Measurements from ENCODE around the gene UNC5CL. TPM values are rescaled to one million over a fixed set of nuclear protein-coding genes. Genes with fewer than 3 reads are reported as not detected.

The UNC5CL gene
- total RNA-seq, 1 experiment from 2014 or later, result 0.58 TPM

DNA sequence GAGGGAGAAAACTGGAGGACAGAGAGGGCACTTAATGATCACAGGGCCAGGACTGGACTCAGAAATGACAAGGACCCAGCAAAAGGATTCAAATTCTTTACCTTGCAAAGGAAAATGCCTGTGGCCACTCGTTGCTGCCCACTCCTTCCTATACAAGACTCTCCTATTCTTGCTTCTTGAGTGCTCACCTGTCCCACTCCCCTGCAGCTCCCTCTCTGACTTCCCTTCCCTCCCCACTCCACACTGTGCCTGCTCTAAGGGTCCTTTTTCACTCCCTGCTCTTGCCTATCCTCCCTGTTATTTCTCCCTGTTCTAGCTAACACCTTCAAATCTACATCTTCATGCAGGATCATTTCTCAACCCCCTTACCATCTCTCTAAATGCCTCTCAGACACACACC, 56.1 kb downstream of the UNC5CL start:
- H3K4me3 ChIP-seq (ENCODE audit: low read length), result no peak overlapping the region
- no peaks in the 10 kb centered on the region for H3K79me2 ChIP-seq (ENCODE audit: low read length)
- BruUV-seq (replicated peaks), result no TSS peak
- H3K27me3 ChIP-seq (ENCODE audit: low read length), result 0 out of 2 replicates have a peak, but pooled peaks cover 3% of the 10 kb centered on the region
- DNase-seq (no peak), ATAC-seq (no peak)
- H3K4me2 ChIP-seq (ENCODE audit: low read length), result no peak overlapping the region
- intact Hi-C loops (cut with micrococcal nuclease), result no loop called here
- H3F3A ChIP-seq (ENCODE audit: low read length, unreplicated experiment), result no peaks in the 10 kb centered on the region
- no peak overlapping the region for H3K27ac ChIP-seq (ENCODE audit: low read length)
- POLR2A ChIA-PET (ENCODE audit: unreplicated experiment), result no interaction called here
- CTCF ChIA-PET, result no interaction called here
- no peak overlapping the region for H3K9ac ChIP-seq (ENCODE audit: low read length)
- no peaks in the 10 kb centered on the region for H3K9me2 ChIP-seq (replicated peaks; ENCODE audit: low read length)
- H2AFZ ChIP-seq (ENCODE audit: low read length), result no peak overlapping the region
- H3K9me3 ChIP-seq (ENCODE audit: low read length), result no peaks in the 10 kb centered on the region
- no peak for TF ChIP-seq EZH2phosphoT487 (IDR thresholded peaks at IDR 0.05; ENCODE audit: borderline replicate concordance, low read length)
- no peak for TF ChIP-seq EZH2 (IDR thresholded peaks at IDR 0.05; ENCODE audit: low read length, unreplicated experiment)
- TF ChIP-seq, protein P1, sequence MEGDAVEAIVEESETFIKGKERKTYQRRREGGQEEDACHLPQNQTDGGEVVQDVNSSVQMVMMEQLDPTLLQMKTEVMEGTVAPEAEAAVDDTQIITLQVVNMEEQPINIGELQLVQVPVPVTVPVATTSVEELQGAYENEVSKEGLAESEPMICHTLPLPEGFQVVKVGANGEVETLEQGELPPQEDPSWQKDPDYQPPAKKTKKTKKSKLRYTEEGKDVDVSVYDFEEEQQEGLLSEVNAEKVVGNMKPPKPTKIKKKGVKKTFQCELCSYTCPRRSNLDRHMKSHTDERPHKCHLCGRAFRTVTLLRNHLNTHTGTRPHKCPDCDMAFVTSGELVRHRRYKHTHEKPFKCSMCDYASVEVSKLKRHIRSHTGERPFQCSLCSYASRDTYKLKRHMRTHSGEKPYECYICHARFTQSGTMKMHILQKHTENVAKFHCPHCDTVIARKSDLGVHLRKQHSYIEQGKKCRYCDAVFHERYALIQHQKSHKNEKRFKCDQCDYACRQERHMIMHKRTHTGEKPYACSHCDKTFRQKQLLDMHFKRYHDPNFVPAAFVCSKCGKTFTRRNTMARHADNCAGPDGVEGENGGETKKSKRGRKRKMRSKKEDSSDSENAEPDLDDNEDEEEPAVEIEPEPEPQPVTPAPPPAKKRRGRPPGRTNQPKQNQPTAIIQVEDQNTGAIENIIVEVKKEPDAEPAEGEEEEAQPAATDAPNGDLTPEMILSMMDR (conservative IDR thresholded peaks at IDR 0.05; ENCODE audit: low read depth, low read length), result no peak
- H3K4me1 ChIP-seq (ENCODE audit: insufficient read depth, low read length), result no peaks in the 10 kb centered on the region; the same call in 1 of the 2 replicates
- H3K36me3 ChIP-seq (ENCODE audit: low read depth, low read length), result no peaks in the 10 kb centered on the region
- H4K20me1 ChIP-seq (ENCODE audit: low read length), result no peaks in the 10 kb centered on the region

- Histone ChIP-seq H3F3A (ENCODE audit: low read length, unreplicated experiment) (no peaks in the 10 kb centered on the region), H3K27me3 (ENCODE audit: low read length) (0 out of 2 replicates have a peak, but pooled peaks cover 8% of the 10 kb centered on the region), H3K36me3 (ENCODE audit: low read depth, low read length) (no peaks in the 10 kb centered on the region), H3K9ac (ENCODE audit: low read length) (no peak overlapping the region), H2AFZ (ENCODE audit: low read length) (no peak overlapping the region), H3K4me2 (ENCODE audit: low read length) (no peak overlapping the region), H4K20me1 (ENCODE audit: low read length) (no peaks in the 10 kb centered on the region), H3K9me3 (ENCODE audit: low read length) (no peaks in the 10 kb centered on the region), H3K9me2 (replicated peaks; ENCODE audit: low read length) (no peaks in the 10 kb centered on the region), H3K79me2 (ENCODE audit: low read length) (no peaks in the 10 kb centered on the region), H3K4me1 (ENCODE audit: insufficient read depth, low read length) (no peaks in the 10 kb centered on the region), H3K27ac (ENCODE audit: low read length) (no peak overlapping the region), H3K4me3 (ENCODE audit: low read length) (no peak overlapping the region)
- DNase-seq, result no peak
- TF ChIP-seq EZH2phosphoT487 (IDR thresholded peaks at IDR 0.05; ENCODE audit: borderline replicate concordance, low read length) (no peak), EZH2 (IDR thresholded peaks at IDR 0.05; ENCODE audit: low read length, unreplicated experiment) (no peak)
- TF ChIP-seq, protein P1 (conservative IDR thresholded peaks at IDR 0.05; ENCODE audit: low read depth, low read length), result no peak
- intact Hi-C loops (cut with micrococcal nuclease), result no loop called here
- ChIA-PET CTCF (no interaction called here), POLR2A (ENCODE audit: unreplicated experiment) (no interaction called here)
- no peak for ATAC-seq
- no TSS peak for BruUV-seq (replicated peaks)
Measured at GRCh38 chr6:40978687-40979289, 60.2 kb downstream of the UNC5CL start.

- DNase-seq, result no peak
- H3K79me2 ChIP-seq (ENCODE audit: low read length), result no peaks in the 10 kb centered on the region
- no peak overlapping the region for H3K4me2 ChIP-seq (ENCODE audit: low read length)
- H3K27ac ChIP-seq (ENCODE audit: low read length), result no peak overlapping the region
- no peaks in the 10 kb centered on the region for H3K4me1 ChIP-seq (ENCODE audit: insufficient read depth, low read length)
- no peak overlapping the region for H3K9ac ChIP-seq (ENCODE audit: low read length)
- CTCF ChIA-PET, result no interaction called here
- TF ChIP-seq EZH2 (IDR thresholded peaks at IDR 0.05; ENCODE audit: low read length, unreplicated experiment) (no peak), EZH2phosphoT487 (IDR thresholded peaks at IDR 0.05; ENCODE audit: borderline replicate concordance, low read length) (no peak)
- TF ChIP-seq, protein P1 (conservative IDR thresholded peaks at IDR 0.05; ENCODE audit: low read depth, low read length), result no peak
- H3K36me3 ChIP-seq (ENCODE audit: low read depth, low read length), result no peaks in the 10 kb centered on the region
- H2AFZ ChIP-seq (ENCODE audit: low read length), result no peak overlapping the region
- POLR2A ChIA-PET (ENCODE audit: unreplicated experiment), result no interaction called here
- no TSS peak for BruUV-seq (replicated peaks)
- H3K9me3 ChIP-seq (ENCODE audit: low read length), result no peaks in the 10 kb centered on the region
- ATAC-seq, result no peak
- 0 out of 2 replicates have a peak, but pooled peaks cover 8% of the 10 kb centered on the region for H3K27me3 ChIP-seq (ENCODE audit: low read length)
- no peaks in the 10 kb centered on the region for H4K20me1 ChIP-seq (ENCODE audit: low read length)
- H3K4me3 ChIP-seq (ENCODE audit: low read length), result no peak overlapping the region
- H3F3A ChIP-seq (ENCODE audit: low read length, unreplicated experiment), result no peaks in the 10 kb centered on the region
- H3K9me2 ChIP-seq (replicated peaks; ENCODE audit: low read length), result no peaks in the 10 kb centered on the region
- intact Hi-C loops (cut with micrococcal nuclease), result no loop called here
Measured at GRCh38 chr6:40977695-40978094, 61.3 kb downstream of the UNC5CL start.
